NOMO-1 (cell line): ENCODE results near the gene FUT4.
"Not testable (repeated sequence)": the region's sequence is repeated elsewhere in the genome, so short reads cannot be mapped to it uniquely, and the experiment has no call there.

ENCODE experiments used
- DNase-seq, 2 experiments: peaks; one replicate each; lab custom pipeline; 2025; ENCODE audit not compliant: unreplicated experiment in 2 of 2; lab: John Stamatoyannopoulos, UW

Gene FUT4

DNA sequence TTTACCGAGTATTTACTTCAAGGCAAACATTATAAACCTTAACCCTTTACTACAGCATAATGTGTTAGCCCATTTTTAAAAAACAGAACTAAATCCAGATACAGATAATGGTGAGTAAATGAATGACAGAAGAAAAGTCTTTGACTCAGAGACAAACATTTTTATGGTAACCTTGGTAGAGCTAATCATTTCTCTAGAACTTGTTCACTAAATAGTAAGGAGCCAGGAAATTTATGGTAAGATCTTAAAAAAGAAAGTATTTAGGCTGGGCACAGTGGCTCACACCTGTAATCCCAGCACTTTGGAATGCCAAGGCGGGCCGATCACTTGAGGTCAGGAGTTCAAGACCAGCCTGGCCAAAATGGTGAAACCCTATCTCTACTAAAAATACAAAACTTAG lies 11.5 kb upstream of the FUT4 start:
- DNase-seq, result no peak

DNA sequence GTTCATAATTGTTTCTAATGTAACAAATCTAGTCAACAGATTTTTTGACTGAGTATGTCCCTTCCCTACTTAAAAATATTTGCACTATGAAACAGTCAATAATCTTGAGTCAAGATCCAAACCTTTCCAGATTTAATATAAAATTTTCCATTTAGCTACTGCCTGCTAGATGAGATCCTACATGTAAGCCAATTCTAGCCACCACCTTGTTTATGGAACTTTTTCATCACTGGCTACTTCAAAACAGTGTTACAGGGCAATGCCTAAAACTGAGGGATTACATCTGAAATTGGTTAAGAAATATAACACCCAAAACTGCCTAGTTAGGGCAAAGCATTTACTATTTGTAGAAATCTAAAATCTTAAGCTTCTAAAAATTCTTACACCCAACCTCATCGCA lies 10.5 kb upstream of the FUT4 start:
- DNase-seq, result no peak

DNA sequence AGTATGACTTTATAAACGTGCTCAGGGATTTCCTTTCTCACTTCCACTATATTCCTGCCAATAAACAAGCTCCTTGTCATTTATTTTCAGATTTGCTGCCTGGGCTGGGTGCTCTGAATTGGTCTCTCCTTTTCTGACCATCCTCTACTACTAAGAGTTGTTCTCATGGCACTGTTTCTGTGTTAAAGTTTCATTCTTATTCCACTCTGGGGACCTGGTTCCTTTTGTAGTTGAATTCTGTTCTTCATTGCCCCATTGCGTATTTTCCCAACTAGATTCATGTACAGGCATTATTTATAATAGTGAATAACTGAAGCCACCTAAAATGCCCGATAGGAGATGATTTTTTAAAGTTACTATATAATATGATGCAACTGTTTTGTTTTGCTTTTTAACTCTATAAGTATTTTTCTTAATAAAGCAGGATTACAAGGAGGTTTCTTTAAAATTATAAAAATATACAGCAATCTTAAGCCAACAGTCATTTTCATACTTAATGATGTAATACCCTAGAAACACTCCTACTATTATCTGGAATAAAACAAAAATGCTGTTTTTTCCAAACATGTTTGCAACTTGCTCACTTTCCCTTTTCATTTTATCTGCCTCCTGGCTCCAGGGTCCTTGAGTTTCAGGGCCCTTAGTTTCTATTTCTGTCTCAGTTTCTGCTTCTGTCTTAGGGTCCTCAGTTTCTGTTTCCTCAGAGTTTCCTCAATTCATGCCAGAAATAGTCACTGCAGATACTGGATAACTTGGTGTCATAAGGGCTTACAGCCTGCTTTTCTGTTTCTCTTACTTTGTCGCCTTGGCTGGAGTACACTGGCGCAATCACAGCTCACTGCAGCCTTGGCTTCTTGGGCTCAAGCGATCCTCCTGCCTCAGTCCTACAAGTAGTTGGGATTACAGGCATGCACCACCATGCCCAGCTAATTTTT lies 9.8 kb upstream of the FUT4 start:
- DNase-seq, result peak; percentile 76

DNA sequence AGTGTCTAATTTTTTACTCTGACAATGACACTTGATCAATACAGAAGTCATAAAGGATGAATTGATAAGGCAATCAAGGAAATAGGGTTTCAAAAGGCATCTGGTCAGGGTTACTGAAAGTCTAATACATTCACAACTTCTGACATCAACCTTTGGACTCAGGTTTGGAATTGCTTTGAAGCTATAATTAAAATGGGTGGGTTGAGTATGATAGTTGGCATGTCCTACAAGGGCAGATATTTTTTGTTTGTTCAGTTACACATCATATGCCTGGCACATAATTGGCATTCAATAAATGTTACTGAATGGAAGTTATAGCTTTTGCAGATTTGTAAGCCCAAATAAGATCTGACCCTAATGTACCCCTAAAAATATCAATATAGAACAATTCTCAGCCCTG lies 7.3 kb upstream of the FUT4 start:
- DNase-seq, result no peak

DNA sequence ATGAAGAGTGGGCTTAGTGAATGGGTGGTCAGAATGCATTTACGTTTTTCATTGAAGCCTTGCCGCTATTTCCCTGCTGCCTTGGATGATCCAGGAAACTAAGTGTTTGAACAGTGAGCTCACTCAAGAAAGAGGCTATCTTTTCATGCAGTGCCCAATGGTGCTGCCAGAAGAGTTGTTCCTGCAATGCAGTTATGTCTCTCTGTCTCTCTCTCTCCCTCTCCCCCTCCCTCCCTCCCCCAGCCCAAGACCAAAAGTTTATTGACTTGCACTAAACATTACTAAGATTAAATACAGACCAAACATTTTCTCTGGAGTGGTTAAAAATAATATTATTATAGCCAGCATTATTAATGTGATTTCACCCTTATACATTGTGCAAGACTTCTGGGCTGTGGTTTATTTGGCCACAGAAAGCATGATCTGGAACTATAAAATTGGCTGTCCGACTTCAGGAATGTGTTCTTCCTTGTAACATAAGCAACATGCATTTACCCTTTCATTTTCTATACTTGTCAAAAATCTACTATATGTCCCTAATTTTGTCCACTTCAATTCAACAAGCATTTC lies 6.6 kb upstream of the FUT4 start:
- DNase-seq, result no peak

DNA sequence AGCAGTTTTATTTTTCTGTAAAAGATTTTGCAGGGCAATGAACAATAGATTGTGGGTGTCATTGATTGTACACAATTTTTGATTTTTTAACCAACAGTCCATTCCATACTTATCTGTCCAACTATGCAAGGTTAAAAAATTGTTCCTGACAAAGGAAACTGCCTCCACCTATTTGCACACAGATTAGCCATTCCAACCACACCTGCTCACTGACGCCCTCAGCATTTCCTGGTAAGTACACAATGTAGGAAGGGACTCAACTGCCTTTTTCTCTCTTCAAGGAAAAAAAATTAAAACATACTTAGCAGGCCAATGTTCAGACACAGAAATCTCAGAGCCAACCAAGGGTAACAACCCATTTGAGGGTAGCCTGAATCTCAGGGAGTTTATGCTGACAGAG lies 4.3 kb upstream of the FUT4 start:
- DNase-seq, result no peak

DNA sequence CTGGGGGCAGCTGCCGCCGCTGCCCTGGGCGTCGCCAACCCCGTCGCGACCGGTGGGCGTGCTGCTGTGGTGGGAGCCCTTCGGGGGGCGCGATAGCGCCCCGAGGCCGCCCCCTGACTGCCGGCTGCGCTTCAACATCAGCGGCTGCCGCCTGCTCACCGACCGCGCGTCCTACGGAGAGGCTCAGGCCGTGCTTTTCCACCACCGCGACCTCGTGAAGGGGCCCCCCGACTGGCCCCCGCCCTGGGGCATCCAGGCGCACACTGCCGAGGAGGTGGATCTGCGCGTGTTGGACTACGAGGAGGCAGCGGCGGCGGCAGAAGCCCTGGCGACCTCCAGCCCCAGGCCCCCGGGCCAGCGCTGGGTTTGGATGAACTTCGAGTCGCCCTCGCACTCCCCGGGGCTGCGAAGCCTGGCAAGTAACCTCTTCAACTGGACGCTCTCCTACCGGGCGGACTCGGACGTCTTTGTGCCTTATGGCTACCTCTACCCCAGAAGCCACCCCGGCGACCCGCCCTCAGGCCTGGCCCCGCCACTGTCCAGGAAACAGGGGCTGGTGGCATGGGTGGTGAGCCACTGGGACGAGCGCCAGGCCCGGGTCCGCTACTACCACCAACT lies 1.0 kb downstream of the FUT4 start:
- DNase-seq, result no peak

DNA sequence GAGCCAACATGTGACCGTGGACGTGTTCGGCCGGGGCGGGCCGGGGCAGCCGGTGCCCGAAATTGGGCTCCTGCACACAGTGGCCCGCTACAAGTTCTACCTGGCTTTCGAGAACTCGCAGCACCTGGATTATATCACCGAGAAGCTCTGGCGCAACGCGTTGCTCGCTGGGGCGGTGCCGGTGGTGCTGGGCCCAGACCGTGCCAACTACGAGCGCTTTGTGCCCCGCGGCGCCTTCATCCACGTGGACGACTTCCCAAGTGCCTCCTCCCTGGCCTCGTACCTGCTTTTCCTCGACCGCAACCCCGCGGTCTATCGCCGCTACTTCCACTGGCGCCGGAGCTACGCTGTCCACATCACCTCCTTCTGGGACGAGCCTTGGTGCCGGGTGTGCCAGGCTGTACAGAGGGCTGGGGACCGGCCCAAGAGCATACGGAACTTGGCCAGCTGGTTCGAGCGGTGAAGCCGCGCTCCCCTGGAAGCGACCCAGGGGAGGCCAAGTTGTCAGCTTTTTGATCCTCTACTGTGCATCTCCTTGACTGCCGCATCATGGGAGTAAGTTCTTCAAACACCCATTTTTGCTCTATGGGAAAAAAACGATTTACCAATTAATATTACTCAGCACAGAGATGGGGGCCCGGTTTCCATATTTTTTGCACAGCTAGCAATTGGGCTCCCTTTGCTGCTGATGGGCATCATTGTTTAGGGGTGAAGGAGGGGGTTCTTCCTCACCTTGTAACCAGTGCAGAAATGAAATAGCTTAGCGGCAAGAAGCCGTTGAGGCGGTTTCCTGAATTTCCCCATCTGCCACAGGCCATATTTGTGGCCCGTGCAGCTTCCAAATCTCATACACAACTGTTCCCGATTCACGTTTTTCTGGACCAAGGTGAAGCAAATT lies 1.8 kb downstream of the FUT4 start:
- DNase-seq, result peak; percentile 28 to 29

DNA sequence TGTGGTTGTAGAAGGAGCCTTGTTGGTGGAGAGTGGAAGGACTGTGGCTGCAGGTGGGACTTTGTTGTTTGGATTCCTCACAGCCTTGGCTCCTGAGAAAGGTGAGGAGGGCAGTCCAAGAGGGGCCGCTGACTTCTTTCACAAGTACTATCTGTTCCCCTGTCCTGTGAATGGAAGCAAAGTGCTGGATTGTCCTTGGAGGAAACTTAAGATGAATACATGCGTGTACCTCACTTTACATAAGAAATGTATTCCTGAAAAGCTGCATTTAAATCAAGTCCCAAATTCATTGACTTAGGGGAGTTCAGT lies 2.4 kb downstream of the FUT4 start:
- no peak for DNase-seq

DNA sequence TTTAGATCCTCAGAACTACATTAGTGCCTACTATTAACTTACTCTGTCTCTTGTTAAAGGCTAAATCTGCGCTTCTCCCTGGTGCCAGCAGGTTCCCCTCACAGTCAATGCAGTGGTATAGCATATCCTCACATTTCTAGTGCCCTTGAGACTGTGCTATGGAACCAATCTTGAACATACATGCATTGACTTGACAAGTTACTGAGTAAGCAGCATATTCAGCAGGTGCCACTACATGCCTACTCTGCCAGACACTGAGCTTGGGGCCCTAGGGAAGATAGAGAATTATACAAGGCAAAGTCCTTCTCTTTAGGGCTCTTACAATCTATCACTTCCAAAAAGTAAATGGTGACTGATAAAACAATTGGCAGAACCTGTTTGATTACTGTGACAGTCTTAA lies 3.2 kb downstream of the FUT4 start:
- DNase-seq, result peak; percentile 26 to 53

DNA sequence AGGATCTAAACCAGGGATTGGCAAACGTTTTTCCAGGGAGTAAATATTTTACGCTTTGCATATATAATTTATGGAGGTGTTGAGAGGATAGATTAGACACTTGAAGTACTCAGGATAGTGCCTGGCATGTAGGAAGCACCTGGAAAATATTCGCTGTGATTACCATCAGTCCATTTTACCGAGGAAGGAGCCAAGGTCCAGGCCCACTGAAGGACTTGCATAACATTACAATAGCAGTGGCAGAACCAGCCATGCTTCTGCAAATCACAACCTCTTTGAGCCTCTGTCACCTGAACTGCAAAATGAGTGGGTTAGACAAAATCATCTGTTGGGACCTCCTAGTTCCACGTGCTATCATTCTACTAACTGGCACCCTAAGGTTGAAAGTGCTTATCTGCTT lies 5.4 kb downstream of the FUT4 start:
- DNase-seq, result peak in 1 of 2 experiments; percentile 26

DNA sequence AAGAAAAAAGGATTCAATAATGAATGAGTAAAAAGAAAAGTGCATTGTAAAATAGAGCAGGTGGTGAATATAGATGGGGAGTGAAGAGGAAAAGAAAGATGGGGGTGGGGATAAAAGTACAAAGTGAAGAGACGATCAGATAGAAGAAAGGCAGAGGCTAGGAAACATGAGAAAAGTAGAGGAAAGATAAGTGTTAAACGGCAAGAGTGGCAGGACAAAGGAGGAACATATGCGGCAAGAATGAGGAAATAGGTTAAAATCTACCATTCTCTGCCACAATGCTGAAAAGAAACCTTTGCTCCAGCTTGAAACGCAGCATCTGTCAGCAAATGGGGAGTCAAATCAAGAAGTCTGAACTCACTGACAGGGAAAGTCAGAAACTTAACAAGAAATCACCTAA lies 6.8 kb downstream of the FUT4 start:
- DNase-seq, result peak; percentile 36 to 54

DNA sequence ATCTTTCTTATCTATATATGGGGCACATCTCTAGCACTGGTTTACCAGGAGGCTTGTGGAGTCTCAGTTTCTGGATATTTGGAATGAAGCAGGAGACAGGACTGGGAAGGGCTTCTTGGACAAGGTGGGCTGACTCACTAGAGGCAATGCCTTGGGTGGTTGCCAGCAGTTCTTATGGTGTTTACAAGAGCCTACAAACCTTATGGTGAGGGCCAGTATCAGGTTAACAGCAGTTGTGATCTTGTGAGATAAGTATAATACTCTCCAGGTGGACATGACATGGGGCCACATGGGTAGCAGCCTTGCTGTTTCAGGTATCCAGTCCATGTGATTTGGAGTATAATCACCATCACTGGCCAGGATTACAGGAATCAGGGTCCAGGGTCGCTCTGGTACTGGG lies 10.2 kb downstream of the FUT4 start:
- DNase-seq, result no peak

DNA sequence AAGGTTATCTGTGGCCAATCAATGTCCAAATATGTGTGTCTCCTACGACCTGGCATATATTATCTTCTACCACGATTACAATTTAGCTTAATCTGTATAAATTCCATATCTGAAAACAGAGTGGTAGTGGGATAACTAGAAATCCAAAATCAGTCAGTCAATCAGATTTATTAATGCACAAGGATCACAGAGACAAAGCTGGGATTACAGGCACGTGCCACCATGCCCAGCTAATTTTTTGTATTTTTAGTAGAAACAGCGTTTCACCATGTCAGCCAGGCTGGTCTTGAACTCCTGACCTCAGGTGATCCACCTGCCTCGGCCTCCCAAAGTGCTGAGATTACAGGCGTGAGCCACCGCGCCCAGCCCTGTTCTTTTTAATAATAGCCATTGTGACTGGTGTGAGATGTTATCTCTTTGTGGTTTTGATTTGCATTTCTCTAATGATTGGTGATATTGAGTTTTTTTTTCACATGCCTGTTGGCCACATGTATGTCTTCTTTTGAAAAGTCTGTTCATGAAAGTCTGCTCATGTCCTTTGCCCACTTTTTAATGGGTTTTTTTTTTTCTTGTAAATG lies 12.1 kb downstream of the FUT4 start:
- DNase-seq, result not testable (repeated sequence)

DNA sequence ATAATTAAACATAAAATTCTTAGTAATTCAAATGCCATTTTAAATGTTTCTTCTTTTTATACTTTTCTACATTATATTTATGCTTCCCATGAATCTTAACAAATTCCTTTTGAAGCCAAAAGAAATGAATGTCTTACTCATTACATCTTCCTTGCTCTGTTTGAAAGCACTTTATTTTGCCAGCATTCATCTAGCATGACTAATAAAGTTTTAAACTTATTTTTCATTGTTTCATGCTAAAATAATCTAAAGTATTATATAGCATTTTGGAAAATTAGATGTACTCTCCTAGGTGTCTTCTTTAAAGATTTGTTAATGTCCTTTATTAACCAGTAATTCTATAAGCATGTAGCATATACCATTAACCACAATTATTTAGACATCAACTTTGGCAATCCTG lies 13.7 kb downstream of the FUT4 start:
- DNase-seq, result no peak

DNA sequence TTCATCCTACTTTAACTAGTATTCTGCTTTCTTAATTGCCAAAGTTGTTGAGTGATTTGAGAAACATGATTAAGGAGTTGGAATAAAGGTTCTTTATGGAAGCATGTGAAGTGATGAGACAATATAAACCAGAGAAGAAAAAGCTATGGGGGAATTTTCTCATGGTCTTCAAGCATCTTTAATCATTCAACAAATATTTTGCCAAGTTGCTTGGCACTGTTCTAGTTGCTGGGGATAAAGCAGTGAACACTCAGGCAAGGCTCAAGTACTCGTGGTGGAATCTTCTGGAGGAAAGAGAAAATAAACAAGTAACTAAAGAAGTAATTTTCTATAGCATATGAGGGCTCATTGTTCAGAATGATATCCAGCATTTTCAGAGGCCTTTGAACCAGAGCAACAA lies 14.3 kb downstream of the FUT4 start:
- DNase-seq, result no peak

DNA sequence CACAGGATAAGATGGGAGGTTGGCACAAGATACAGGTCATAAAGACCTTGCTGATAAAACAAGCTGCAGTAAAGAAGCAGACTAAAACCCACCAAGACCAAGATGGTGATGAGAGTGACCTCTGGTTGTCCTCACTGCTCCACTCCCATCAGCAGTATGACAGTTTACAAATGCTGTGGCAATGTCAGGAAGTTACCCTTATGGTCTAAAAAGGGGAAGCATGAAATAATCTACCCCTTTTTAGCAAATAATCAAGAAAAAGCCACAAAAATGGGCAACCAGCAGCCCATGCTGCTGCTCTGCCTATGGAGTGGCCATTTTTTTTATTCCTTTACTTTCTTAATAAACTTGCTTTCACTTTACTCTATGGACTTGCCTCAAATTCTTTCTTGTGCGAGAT lies 14.7 kb downstream of the FUT4 start:
- peak; percentile 76 to 94 for DNase-seq

DNA sequence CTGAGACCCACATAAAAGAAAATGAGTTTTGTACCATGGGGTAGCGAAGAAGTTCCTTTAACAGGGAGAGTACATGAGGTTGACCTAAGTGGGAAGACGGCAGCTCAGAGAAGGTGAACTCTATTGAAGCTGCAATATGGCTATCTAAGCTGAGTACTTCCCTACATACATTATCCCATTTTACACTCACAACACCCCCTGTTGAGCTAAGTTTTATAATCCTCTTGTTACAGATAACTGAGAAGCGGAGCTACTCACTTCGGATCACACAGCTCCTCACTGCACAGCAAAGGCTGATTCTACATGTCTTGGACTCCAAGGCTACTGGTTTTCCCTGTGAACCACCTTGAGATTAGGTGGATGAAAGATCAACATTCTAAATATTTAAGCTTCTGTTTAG lies 15.2 kb downstream of the FUT4 start:
- DNase-seq, result no peak

DNA sequence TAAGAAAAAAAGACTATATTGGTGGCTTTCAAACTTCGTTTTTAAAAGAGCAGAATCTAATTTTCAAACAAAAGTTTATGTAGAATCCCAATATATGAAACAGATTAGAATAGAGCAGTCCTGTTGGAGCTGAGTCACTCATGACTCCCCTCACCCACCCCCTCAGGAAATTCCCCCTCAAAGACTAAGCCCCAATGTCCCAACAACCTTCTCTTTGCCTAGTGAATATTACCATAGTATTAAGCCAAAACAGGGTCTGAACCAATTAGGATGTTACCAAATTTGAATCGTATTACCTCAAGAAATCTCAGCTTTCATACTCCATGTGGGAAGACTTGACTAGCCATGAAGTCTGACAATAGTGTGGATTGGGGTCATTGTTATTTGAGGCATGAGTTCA lies 15.6 kb downstream of the FUT4 start:
- DNase-seq, result no peak

DNA sequence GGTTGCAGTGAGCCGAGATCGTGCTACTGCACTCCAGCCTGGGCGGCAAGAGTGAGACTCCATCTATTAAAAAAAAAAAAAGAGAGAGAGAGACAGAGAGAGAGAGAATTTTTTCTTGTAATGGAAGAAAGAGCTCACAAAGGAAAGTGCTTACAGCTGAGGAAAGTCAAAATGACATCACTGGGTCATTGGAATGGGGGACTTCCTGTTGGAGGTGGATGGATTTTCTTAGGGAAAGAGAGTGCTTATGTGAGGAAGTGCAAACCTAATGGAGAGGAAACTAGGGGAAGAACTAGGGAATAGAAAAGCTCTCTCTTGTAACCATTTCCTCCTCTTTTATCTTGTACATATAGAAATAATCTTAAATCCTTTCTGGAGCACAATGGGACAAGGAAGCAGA lies 17.1 kb downstream of the FUT4 start:
- no peak for DNase-seq
